ENCODE results near the gene TPRKB. TPM values are rescaled to one million over a fixed set of nuclear protein-coding genes. Genes with fewer than 3 reads are reported as not detected.
"Not testable (repeated sequence)": the region's sequence is repeated elsewhere in the genome, so short reads cannot be mapped to it uniquely, and the experiment has no call there.

Gene TPRKB
- total RNA-seq (2014; rRNA removed; shearing (Covaris generic)), result 124 and 136 TPM in 2 replicates

DNA sequence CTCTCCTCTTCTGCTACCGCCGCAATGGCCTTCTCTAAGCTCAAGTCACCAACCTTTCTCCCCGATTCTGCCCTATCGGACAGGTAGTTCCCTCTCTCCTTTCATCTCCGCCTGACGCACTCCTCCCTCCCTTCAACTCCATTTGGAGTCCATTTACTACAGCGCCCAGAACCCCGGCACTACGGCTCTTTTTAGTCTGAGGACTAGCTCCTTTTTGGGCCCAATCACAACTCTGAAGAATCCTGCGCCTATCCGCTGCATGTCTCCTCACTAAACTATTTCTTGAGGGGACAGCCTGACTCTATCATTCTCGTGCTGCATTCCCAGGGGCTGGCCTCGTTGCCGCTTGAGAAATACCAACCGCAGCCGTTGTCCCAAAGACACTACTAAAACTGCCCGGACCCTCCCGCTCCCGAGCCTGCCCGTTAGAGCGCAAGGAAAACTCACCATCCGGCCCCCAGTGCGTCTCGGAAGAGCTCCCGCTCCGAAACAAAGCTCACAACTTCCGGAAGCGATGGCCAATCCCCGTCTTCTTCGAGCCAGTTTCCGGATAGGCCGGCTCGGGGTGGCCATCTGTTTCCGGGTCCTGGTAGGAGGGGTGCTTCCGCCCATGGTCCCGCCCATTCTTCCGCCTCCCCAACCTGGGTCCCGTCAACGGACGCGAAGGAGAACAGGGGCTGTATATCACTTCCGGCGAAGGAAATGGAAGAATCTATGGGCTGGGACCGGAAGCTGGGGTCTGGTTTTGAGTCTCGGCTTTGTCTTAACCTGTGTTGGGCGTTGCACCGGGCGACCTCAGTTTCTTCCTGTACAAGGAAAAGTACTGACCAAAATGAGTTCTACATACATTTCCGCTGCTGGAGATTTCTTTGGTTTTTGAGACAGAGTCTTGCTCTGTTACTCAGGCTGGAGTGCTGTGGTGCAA, at the start of gene TPRKB:
TSS of gene TPRKB (minus strand) at position 491 of the 925 bp plus-strand sequence. CDS start 2,776 bp downstream, outside the sequence.
- peak; percentile 96 for DNase-seq (ENCODE audit: low spot score)

DNA sequence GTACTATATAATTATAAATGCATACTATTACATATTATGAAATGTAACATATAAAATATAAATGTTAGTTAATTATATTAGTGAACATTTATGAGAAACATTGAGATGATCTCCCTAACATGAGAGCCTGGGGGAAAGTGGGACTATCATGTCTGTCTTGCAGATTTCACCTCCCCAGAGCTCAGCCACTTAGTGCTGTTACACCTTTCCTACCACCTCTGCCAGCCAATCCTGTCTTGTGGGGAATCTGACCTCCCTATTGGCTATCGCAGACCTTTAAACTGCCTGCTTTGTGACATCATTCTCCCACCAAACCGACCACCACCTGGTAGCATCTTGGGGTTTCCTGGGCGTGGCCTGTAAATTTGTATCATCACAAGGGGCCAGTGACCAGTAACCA, 46.7 kb upstream of the TPRKB start, which contains the start of gene C2orf78:
TSS of gene C2orf78 (plus strand) at position 301 of the 400 bp plus-strand sequence. CDS start 127 bp downstream, outside the sequence.
- not testable (repeated sequence) for DNase-seq (ENCODE audit: low spot score)

DNA sequence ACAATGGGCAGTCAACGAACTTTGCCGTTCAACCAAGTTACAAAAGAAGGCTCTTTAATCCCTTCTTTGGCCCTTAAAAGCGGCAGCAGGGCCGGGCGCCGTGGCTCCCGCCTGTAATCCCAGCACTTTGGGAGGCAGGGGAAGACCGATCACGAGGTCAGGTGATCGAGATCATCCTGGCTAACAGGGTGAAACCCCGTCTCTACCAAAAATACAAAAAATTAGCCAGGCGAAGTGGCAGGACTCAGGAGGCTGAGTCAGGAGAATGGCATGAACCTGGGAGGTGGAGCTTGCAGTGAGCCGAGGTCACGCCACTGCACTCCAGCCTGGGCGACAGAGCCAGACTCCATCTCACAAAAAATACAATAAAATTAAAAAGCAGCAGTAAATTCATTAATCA, 46.3 kb upstream of the TPRKB start:
- not testable (repeated sequence) for DNase-seq (ENCODE audit: low spot score)

DNA sequence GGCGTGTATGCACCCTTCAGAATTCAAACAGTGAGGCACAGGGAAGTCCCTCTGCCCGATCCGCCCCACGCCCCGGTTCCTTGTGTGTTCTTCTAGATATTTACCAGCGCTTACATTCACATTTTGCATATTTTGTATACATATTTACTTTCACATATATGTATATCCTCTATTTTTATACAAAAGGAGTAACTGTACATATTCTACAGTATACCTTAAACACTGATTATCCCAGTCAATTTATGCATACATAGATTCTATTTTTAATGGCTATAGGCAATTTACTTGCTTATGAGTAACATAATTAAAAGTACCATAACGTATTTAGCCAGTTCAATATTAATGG, 43.1 kb upstream of the TPRKB start:
- no peak for DNase-seq (ENCODE audit: low spot score)

DNA sequence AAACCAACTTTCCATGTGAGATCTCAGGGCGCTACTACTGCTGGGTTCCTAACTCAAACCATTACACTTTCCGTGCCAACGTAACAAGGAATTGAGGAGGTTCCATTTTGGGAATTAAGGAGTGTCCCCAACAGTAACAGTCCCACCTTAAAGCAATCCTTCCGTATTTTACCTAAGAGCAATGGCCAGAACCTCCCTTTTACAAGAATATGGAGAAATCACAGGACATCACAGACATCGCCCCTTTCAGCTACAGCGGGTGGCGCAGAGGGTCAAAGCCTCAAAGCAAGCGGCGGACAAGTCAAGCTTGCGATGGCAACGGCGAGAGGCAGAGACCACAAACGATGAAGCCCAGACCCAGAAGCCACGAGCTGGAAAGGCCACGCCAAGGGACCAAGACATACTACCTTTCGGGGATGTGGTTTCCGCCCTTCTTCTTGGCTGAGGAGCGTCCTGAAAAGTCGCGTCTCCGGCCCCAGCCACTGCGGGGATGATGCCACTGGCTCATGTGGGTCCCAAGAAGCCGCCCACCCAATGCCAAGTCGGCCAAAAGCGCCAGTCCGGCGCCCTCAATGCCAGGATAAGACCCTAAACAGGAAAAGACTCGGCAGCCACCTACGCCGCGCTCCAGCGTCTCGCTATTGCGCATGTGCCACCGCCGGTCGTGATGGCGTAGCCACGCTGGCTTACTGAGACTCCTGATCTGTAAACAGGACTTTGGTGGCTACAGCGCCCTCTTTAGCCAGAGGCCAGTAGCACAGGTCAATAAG, 42.5 kb upstream of the TPRKB start, which contains the start of gene DUSP11:
TSS of gene DUSP11 (minus strand) at position 637 of the 770 bp plus-strand sequence. CDS start at position 508, 129 bp downstream.
- DNase-seq (ENCODE audit: low spot score), result peak; percentile 90

DNA sequence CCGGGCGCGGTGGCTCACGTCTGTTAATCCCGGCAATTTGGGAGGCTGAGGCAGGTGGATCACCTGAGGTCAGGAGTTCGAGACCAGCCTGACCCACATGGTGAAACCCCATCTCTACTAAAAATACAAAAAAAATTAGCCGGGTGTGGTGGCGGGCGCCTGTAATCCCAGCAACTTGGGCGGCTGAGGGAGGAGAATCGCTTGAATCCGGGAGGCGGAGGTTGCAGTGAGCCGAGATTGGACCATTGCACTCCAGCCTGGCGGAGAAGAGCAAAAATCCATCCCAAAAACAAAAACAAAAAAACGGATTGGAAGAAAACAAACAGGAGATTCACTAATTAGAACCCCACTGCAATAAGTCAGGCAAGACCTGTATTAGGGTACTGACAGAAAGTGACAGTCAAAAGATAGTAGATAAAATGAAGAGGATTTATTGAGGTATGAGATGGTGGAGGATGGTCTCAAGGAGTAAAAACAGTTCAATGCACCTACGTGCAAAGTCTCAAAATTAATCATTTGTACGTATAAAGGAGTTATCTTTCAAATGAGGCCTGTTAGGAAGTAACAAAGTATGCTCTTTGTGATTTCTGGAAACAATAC, 41.8 kb upstream of the TPRKB start:
- DNase-seq (ENCODE audit: low spot score), result not testable (repeated sequence)

DNA sequence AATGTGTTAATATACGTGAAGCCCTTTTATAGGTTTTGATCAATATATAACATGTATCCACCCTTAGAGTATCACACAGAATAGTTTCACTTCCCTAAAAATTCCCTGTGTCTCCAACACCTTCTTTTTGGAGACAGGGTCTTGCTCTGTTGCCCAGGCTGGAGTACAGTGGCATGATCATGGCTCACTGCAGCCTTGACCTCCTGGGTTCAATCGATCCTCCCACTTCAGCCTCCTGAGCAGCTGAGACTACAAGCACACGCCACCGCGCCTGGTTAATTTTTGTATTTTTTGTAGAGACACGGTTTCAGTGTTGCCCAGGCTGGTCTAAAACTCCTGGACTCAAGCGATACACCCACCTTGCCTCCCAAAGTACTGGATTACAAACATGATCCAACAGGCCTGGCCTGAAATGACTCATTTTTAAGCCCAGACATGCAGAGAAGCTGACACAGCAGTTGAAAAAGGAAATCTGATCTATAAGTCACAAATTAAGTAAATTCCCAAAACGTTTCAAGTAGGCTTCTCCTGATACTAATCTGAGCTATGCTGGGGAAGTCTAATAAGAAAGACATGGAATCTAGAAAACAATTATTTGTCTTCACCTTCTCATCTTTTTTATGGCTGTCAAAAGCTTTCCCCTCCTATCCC, 39.8 kb upstream of the TPRKB start:
- DNase-seq (ENCODE audit: low spot score), result no peak

DNA sequence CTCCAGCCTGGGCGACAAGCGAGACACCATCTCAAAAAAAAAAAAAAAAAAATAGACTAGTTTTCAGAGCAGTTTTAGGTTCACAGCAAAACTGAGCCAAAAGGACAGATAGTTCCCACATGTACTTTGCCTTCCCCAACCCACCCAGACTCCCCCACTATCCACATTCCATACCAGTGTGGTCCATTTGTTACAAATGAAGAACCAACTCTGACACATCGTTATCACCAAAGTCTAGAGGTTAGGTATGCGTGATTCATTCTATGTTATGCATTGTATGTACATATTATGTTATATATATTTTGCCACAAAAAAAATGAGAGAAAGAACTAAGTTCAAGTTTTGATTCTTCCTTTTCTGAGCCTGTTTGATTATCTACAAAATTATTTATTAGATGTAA, 39.2 kb upstream of the TPRKB start:
- DNase-seq (ENCODE audit: low spot score), result no peak

DNA sequence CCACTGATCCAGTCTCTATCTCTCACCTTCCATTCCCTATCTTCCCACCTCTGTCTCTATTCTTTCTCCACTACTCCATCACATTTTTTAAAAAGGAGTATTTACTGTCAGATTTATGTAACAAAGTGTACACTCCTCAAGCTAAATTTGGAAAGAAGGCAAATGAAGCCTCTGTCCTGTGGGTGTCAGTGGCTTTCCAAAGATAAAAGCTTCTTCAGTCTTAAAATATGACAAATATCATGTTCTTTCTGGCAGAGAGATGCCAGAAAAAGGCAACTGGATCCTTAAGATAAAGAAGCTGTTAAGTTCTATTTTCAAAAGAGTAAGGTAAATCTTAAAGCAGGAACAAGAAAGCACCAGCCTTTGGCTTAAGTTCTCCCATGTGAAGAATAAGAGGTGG, 35.7 kb upstream of the TPRKB start:
- DNase-seq (ENCODE audit: low spot score), result no peak

DNA sequence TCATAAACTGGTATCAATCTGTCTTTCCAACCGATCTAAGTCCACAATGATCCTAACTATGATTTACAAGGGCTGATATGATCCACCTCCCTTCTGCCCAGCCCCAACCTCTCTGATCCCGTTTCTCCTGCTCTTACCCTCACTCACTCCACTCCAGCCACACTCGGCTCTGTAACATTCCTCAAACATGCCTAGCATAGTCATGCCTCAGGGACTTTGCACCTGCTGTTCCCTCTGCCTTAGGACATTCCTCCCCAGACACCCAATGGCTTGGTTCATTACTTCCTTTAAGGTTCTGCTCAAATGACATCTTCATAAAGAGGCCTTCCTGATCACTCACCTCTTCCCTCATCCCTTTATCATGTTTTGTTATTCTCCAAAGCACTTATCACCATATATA, 33.6 kb upstream of the TPRKB start:
- DNase-seq (ENCODE audit: low spot score), result no peak

DNA sequence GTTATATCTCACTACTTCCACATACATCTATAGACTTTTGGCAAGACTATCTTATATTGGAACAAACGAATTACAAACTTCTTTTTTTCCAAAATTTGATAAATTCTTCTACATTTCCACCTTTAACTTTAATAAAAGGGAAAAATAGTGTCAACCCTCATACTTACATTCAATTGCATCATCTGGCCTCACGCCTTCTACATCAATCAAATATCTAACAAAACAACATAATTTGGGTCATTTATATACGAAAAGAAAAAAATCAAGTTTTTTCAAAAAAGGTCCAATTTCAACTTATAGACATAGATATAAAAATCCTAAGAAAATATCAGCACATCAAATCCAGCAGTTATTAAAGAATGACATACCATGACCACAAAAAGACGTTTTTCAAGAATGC, 29.8 kb upstream of the TPRKB start:
- no peak for DNase-seq (ENCODE audit: low spot score)

DNA sequence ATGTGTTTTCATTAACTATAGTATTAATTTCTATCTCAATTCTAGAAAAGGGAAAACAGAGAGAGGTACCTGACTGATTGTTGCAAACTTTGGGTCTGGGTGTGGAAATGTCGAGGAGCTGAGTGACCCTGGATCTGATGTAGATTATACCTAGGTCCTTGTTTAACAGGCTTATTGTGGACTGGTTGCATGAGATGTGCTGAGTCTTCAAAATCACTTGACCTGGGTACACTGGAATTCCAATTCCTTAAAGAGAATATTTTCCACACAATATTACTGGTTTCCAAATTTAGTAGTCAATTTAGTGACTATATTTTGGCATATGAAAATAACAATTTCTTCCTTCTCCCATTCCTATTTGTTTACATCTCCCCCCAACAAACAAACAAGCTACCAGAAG, 29.2 kb upstream of the TPRKB start:
- DNase-seq (ENCODE audit: low spot score), result no peak

DNA sequence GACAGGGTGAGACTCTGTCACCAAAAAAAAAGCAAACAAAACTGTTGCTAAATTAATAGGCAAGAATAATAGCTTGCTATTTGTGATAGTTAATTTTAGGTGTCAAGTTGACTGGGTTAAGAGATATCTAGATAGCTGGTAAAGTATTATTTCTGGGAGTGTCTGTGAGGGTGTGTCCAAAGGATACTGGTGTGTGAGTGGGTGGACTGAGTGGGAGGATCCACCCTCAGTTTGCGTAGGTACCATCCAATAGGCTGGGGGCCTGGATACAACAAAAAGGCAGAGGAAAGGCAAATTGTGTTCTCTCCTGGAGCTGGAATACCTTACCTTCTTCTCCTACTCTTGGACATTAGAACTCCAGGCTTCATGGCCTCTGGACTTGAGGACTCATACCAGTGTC, 27.8 kb upstream of the TPRKB start:
- DNase-seq (ENCODE audit: low spot score), result no peak

DNA sequence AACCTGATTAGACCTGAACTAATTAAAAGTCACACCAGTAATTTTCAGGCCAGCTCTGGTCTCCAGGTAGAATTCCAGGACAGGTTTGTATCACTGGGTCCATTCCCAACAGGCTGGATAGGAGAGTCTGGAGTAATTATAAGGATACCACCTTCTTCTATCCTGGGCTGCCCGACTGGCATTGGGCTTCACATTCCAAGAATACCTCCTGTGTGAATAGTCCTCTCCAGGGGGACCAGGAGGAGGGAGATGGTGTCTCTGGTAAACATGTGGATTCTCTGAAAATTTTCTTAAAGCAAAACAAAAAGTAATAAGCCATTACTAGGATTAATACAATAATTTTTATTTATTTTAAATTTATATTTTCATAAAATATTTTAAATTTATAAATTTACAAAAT, 25.4 kb upstream of the TPRKB start:
- no peak for DNase-seq (ENCODE audit: low spot score)

DNA sequence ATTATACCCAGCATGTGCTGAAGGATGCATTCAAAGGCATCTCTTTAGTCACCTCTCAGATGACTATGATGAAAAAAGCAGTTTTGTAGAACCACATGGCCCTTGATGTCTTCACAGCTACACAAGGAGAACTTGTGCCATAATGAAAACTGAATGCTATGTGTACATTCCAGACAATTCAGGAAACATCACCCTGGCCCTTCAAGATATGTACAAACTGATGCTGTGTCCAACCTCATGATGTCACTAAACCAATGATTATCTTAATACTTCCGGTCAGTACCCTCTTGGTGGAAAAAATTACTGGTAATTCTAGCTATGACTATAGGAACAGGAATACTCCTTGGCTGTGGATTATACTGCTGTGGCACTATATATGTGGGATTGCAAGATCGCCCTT, 22.8 kb upstream of the TPRKB start:
- DNase-seq (ENCODE audit: low spot score), result no peak

DNA sequence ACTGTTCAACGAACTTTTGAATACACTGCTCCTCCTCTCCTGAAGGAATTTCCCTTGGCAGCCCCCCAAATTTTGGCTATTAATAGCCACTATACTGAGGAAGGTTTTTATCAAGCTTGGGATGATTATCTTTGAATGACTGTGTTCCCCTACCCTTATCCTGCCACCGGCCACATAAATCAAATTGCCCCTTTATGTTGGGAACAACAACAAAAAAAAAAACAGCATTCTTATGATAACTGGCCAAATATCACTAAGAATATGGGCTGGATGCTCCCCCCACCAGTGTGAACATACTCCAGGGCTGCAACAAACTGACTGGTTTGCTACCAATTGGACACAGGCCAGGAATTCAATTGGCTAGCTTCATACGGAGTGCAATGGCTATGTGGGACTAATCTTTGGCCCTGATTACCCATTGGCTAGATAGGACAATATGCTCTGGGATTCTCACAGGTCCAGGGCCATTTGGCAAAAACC, 22.2 kb upstream of the TPRKB start:
- DNase-seq (ENCODE audit: low spot score), result no peak

DNA sequence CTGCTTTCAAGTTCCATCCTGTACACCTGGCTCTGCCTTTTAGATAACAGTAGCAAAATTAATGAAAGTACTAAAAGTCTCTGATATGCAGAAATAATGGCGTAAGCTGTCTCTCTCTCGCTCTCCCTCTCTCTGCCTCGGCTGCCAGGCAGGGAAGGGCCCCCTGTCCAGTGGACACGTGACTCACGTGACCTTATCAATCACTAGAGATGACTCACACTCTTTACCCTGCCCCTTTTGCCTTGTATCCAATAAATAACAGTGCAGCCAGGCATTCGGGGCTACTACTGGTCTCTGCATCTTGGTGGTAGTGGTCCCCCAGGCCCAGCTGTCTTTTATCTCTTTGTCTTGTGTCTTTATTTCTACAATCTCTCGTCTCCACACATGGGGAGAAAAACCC, 17.2 kb upstream of the TPRKB start:
- not testable (repeated sequence) for DNase-seq (ENCODE audit: low spot score)

DNA sequence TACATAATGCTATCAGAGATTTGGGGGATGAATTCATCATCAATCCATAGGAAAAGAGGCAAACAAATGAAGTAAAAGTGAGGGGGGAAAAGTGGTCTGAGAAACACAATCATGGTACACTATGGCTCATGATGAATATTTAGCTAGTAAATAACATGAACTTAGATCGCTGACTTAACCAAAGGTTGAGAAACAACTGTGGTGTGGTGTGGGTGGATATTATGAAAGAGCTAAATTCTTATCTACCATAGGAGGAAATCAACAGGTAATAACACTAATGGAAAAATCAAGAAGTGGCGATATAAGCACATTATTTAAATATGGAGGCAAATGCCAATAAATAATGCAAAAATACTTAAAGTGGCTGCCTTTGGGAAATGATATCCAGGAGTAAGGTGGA, 12.2 kb upstream of the TPRKB start:
- no peak for DNase-seq (ENCODE audit: low spot score)

DNA sequence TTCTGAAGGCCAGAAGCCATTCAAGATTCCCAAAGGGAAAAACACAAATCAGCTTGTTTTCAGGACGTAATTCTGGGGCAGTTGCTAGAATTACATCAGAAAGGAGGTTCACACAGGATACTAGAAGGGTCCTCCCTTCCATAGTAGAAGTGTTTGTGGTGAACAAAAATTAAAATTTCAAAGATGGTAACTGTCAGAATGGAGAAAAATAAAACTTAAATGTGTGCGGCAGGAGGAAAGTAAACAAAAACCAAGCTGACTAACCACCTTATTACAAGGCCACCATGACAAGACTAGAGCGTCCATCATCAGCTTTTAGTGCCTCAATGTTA, 9.7 kb upstream of the TPRKB start:
- no peak for DNase-seq (ENCODE audit: low spot score)

DNA sequence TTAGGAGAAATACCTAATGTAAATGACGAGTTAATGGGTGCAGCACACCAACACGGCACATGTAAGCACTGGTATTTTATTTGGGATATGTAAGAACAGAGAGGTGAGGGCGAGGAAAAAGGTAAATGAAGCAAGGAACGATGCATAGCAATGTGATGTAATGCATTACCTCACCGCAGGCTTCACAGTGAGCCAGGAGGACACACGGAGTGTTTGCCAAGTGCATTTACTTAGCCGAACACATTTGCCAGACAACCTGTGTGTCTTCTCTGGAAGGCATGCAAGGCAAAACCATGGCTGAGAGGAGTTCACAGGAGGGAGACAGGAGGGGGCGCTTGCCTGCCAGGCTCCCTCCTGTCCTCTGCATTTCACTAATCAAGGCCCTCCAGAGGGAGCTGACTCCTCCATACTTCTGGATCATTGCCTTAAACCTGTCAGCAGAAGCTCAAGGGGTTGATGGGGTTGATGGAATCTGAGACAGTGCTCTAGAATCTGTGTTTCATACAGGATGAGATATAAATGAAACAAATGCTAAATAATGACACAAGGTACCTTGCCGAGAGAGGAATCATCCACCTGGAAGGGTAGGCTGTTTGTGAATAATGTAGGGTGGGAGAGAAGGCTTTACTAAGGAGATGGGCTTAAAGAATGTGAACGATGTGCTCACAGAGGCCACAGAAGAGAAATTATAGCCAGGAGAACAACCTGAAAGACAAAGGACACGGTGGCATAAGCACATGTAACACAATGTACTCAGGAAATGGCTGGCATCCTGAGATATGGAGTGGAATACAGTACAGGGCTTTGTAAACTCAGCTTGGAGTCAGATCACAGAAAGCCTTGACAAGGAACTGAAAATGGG, 9.1 kb upstream of the TPRKB start:
- no peak for DNase-seq (ENCODE audit: low spot score)

DNA sequence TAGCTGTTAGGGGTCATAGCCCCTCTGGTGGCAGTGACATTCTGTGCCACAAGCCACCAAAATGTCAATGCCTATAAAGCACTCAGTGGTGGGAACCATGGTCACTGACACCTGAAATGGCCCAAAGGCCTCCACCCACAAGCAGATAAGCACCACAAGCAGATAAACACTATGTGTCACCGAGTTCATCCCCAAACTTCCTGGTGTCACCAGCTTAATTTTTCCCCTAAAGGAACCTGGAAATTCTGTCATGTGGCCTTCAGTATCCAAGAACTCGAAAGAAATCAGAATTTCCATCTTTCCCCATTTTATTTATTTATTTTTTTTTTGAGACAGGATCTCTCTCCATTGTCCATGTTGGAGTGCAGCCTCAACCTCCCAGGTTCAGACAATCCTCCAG, 3.6 kb upstream of the TPRKB start:
- DNase-seq (ENCODE audit: low spot score), result no peak

Data from H4 (cell line).